Type B pancreatic cell (in vitro differentiated cells): Measurements from ENCODE around the gene C2orf66. TPM values are rescaled to one million over a fixed set of nuclear protein-coding genes. Genes with fewer than 3 reads are reported as not detected.
A peak's percentile ranks its signal among the peaks of the same experiment; 100 is the strongest.

ENCODE experiments used
- DNase-seq: peaks from one replicate; pipeline ENCODE4 v3.0.0; 2021; ENCODE audit warnings: mixed read lengths; ENCODE audit not compliant: unreplicated experiment; ENCODE audit errors: extremely low spot score
- H3K27ac Mint-ChIP-seq: 2 replicates; pipeline ENCODE4 v1.8.0; 2021; ENCODE audit warnings: mild to moderate bottlenecking, mixed read lengths
- H3K27me3 Mint-ChIP-seq: 2 replicates; pipeline ENCODE4 v1.8.0; 2021; ENCODE audit warnings: mixed read lengths
- H3K36me3 Mint-ChIP-seq: 2 replicates; pipeline ENCODE4 v1.8.0; 2021; ENCODE audit warnings: mixed read lengths
- H3K4me1 Mint-ChIP-seq: one replicate; pipeline ENCODE4 v1.8.0; 2021; ENCODE audit warnings: mixed read lengths; ENCODE audit not compliant: unreplicated experiment
- H3K4me3 Mint-ChIP-seq: 2 replicates; pipeline ENCODE4 v1.8.0; 2021; ENCODE audit warnings: mild to moderate bottlenecking, mixed read lengths
- H3K9me3 Mint-ChIP-seq: 2 replicates; pipeline ENCODE4 v1.8.0; 2021; ENCODE audit warnings: mixed read lengths
- long read RNA-seq: library from polyadenylated mRNA; unstranded; transcript quantifications from one replicate; pipeline ENCODE4 v2.0.0, GENCODE V29; 2020
- total RNA-seq: library from RNA; stranded (reverse); gene quantifications from 2 replicates; pipeline ENCODE4 v1.2.1, GENCODE V29; 2021; ENCODE audit warnings: low replicate concordance
- TF ChIP-seq, protein P1 (sequence below): fragments of 200-600 bp; sonication (generic); conservative IDR thresholded peaks from 2 replicates; pipeline ENCODE4 v1.5.0; 2021; ENCODE audit warnings: antibody characterized with exemption, mild to moderate bottlenecking

C2orf66 gene
- total RNA-seq = 0.29 TPM in 1 of 2 replicates, not detected in the other
- long read RNA-seq = 0 reads

DNA sequence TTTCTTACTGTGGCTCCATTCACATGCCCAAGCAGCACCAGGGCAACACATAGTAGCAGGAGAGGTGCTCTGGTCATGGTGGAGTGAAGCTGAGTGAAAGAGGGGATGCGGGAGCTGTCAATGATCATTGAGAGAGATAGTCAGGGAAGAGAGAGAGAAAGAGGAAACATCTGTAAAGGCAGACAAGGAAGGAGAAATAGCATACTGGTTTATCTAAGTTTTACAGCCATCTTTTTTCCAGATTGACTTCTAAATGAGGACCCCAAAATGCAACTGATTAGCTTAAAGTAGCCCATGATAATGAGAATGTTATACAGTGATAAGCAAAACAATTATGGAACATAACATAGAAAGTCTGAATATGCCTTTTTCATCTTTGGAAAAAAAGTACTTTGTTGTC lies at the start of gene C2orf66:
C2orf66 (minus strand) TSS at position 96 of the 400 bp plus-strand sequence; CDS start at position 77, 19 bp downstream.
- Mint-ChIP-seq H3K27ac (no peak within 1 kb of the TSS), H3K4me3 (no peak within 1 kb of the TSS), H3K36me3 (no peaks in the 10 kb centered on the region), H3K4me1 (no peaks in the 10 kb centered on the region), H3K27me3 (peaks cover 18% of the 10 kb centered on the region), H3K9me3 (no peaks in the 10 kb centered on the region)
- TF ChIP-seq, protein P1, sequence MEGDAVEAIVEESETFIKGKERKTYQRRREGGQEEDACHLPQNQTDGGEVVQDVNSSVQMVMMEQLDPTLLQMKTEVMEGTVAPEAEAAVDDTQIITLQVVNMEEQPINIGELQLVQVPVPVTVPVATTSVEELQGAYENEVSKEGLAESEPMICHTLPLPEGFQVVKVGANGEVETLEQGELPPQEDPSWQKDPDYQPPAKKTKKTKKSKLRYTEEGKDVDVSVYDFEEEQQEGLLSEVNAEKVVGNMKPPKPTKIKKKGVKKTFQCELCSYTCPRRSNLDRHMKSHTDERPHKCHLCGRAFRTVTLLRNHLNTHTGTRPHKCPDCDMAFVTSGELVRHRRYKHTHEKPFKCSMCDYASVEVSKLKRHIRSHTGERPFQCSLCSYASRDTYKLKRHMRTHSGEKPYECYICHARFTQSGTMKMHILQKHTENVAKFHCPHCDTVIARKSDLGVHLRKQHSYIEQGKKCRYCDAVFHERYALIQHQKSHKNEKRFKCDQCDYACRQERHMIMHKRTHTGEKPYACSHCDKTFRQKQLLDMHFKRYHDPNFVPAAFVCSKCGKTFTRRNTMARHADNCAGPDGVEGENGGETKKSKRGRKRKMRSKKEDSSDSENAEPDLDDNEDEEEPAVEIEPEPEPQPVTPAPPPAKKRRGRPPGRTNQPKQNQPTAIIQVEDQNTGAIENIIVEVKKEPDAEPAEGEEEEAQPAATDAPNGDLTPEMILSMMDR = no peak
- no peak for DNase-seq

DNA sequence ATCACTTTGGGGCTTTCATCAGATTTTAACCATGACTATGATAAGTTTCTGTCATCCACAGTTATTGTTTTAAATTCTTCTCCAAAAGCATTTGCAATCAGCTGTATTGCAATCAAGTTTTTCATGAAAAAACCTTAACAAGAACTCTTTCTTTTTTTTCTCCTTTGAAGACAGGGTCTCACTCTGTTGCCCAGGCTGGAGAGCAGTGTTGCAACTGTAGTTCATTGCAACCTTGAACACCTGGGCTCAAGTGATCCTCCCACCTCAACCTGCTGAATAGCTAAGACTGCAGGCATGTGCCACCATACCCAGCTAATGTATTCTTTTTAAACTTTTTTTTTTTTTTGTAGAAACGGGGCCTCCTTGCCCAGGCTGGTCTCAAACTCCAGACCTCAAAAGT lies 45.5 kb upstream of the C2orf66 start:
- Mint-ChIP-seq H3K36me3 (peaks cover 23% of the 10 kb centered on the region), H3K27me3 (no peaks in the 10 kb centered on the region), H3K27ac (no peak overlapping the region), H3K9me3 (no peaks in the 10 kb centered on the region), H3K4me3 (no peak overlapping the region), H3K4me1 (peaks cover 4% of the 10 kb centered on the region)
- no peak for DNase-seq
- TF ChIP-seq, protein P1 = no peak

DNA sequence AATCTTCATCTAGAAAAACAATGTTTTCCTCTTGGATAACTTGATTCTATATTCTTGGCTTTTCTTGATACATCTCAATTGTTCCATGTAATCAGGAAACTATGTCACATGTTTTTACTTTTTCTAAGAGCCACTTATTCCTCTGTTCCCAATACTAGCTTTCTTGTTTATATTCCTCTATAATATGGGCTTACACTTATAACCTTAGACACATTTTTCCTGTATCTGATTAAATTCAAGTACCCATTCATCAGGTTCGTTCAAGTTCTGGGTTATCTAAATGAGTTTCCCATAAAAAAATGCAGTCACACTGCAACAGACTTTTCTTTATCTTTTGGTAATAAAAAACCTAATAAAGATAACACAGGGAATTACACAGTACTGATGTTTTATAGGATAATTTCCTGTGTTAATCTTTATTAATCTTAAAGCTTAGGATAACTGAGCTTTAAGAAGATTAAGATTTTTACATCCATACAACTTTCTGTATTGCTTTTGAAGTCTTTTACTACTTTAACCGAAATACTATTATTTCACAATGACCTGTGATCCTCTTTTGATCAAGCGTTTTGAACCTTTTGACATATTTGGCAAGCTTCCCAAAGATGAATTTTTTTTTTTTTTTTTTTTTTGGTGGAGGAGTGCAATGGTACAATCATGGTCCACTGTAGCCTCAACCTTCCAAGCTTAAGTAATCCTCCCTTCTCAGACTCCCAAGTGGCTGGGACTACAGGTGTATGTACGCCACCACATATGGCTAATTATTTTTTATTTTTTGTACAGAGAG lies 44.3 kb upstream of the C2orf66 start:
- H3K36me3 Mint-ChIP-seq = peaks cover 14% of the 10 kb centered on the region
- H3K9me3 Mint-ChIP-seq = no peaks in the 10 kb centered on the region
- TF ChIP-seq, protein P1 = no peak
- peak overlapping the region; percentile 25 for H3K27ac Mint-ChIP-seq
- peaks cover 4% of the 10 kb centered on the region for H3K4me1 Mint-ChIP-seq
- DNase-seq = no peak
- H3K4me3 Mint-ChIP-seq = no peak overlapping the region
- no peaks in the 10 kb centered on the region for H3K27me3 Mint-ChIP-seq

DNA sequence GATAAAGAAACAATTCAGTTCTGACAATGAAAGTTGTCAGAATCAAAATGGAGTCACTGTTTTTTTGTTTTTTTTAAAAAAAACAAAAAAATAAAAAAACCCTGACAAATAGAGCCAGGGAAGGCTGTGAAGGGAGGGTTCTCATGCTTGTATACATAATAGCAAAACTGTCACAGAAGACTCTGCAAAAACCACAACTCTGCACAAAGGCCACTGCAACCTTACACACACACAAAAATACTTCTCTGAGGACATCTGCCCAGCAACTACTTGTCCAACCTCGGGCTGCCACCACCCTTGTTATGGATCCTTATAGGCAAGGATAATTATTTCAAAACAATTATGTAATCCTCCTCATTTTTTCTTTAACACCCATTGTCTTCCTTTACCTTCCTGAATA lies 41.9 kb upstream of the C2orf66 start:
- peaks cover 4% of the 10 kb centered on the region for H3K4me1 Mint-ChIP-seq
- DNase-seq = no peak
- H3K27ac Mint-ChIP-seq = no peak overlapping the region
- TF ChIP-seq, protein P1 = no peak
- no peak overlapping the region for H3K4me3 Mint-ChIP-seq
- H3K36me3 Mint-ChIP-seq = peaks cover 9% of the 10 kb centered on the region
- H3K27me3 Mint-ChIP-seq = no peaks in the 10 kb centered on the region
- no peaks in the 10 kb centered on the region for H3K9me3 Mint-ChIP-seq

DNA sequence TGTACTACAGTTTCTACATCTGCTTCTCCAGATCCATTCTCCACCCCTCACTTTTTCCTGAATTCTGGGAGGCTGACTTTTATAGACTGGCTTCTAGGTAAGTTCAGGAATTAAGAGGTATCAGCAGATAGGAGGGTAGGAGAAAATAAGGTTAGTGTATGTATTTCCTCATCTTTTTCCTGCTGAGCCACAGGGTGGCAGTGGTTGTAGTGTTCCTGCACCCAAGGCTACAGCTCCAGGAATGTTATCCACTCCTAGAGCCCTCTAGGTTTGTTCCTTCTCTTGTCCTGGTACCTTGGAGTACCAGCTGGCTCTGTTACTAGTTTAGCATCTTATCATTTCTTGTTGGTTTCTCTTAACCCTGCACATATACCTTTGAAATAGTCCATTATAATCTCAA lies 40.7 kb upstream of the C2orf66 start:
- no peaks in the 10 kb centered on the region for H3K9me3 Mint-ChIP-seq
- H3K4me3 Mint-ChIP-seq = no peak overlapping the region

More for the DNA sequence above, 40.7 kb upstream of the C2orf66 start:
- Mint-ChIP-seq H3K27ac (no peak overlapping the region), H3K27me3 (no peaks in the 10 kb centered on the region), H3K36me3 (peaks cover 9% of the 10 kb centered on the region), H3K4me1 (peaks cover 4% of the 10 kb centered on the region)
- DNase-seq = no peak
- TF ChIP-seq, protein P1 = peak; percentile 40
